Duodenal mucosa (tissue), 2 donors: ENCODE data around the gene SLC34A1.

ENCODE experiments used
- H3K27ac ChIP-seq: one replicate; pipeline ENCODE4 v1.7.0; 2013; ENCODE audit warnings: low read depth, low read length
- H3K27me3 ChIP-seq, 2 donors: one replicate each; pipeline ENCODE4 v1.7.0; 2013; ENCODE audit warnings: low read length in 2 of 2, control low read depth in 1 of 2; ENCODE audit not compliant: insufficient read depth in 2 of 2, control insufficient read depth in 1 of 2
- H3K36me3 ChIP-seq, 2 donors: one replicate each; pipeline ENCODE4 v1.7.0; 2013; ENCODE audit warnings: low read length in 2 of 2, control low read depth in 1 of 2; ENCODE audit not compliant: insufficient read depth in 2 of 2, control insufficient read depth in 1 of 2
- H3K4me1 ChIP-seq, 2 donors: one replicate each; pipeline ENCODE4 v1.7.0; 2013; ENCODE audit warnings: low read length in 2 of 2, control low read depth in 1 of 2; ENCODE audit not compliant: insufficient read depth in 2 of 2, control insufficient read depth in 1 of 2
- H3K4me3 ChIP-seq, 2 donors: one replicate each; pipeline ENCODE4 v1.7.0; 2013; ENCODE audit warnings: low read length in 2 of 2, low read depth in 1 of 2
- H3K9ac ChIP-seq, 2 donors: one replicate each; pipeline ENCODE4 v1.7.0; 2013; ENCODE audit warnings: low read length in 2 of 2, low read depth in 1 of 2
- H3K9me3 ChIP-seq, 2 donors: one replicate each; pipeline ENCODE4 v1.7.0; 2013; ENCODE audit warnings: low read length in 2 of 2, control low read depth in 1 of 2; ENCODE audit not compliant: control insufficient read depth in 1 of 2

SLC34A1 gene

DNA sequence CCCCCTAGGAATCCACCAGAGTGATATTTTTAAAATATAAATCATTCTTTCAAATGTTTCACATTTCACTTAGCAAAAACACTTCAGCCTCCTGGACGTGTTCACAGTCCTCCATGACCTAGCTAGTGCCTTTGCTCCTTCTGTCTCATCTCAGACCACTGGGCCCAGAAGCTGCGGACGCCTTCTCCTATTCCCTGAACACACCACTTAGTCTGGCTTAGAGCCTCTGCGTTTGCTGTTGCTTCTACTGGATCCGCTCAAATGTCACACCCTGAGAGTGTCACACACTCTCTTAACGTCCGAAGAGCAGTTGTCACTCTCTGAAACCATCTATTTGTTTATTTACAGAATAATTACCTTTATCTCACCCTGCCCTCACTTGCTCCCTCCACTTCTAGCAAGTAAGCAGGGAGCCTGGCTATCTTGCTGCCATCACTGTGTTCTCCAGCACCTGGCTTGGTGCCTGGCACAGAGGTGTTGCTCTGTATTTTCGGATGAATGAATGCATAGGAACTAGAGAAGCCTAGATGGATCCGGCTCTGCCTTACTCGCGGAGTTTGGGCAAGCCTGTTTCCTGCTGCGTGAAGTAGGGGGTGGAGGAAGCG lies 41.1 kb downstream of the SLC34A1 start:
- H3K9ac ChIP-seq: peak overlapping the region; percentile 74 to 87
- peak overlapping the region; percentile 57 to 70 for H3K4me3 ChIP-seq
- H3K4me1 ChIP-seq: peaks cover 35 to 37% of the 10 kb centered on the region in 2 donors
- H3K27me3 ChIP-seq: no peaks in the 10 kb centered on the region
- no peaks in the 10 kb centered on the region for H3K9me3 ChIP-seq
- H3K36me3 ChIP-seq: peaks cover 0 to 4% of the 10 kb centered on the region in 2 donors
- peak overlapping the region; percentile 99 for H3K27ac ChIP-seq

DNA sequence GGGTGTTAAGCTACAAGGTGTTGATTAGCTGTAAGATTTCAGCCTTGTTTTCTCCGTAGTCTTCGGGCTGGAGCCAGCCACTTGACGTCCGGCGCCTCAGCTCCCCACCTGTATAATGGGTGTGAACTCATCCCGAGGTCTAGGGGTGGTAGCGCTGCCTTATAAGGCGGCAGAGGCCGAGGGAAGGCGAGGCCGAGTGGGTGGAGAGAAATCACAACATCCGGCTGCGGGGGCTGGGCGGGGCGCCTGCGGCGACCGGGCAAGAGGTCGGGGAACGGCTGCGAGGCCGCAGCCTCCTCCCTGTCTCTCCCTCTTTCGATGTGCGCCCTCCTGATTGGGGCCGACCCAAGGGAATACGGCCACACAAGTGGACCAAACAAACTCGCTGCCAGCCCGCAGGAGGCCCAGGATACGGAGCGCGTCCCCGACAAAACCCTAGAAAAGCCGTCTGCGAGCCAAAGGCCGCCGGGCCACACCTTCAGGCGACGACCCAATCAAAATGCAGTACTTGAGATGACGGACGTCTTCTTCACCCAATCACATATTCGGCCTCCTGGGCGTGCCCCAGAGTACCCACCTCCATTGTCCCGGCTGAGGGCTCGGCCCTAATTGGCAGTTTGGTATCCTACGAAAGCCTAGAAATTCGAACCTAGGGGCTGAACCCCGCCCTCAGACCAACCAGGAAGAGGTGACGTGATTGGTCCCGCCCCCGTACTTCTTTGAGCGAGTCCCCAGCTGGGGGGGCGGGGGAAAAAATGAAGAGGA lies 41.7 kb downstream of the SLC34A1 start:
- H3K9me3 ChIP-seq: no peaks in the 10 kb centered on the region
- H3K27me3 ChIP-seq: no peaks in the 10 kb centered on the region
- peak overlapping the region; percentile 57 to 70 for H3K4me3 ChIP-seq
- peak overlapping the region; percentile 99 for H3K27ac ChIP-seq
- peaks cover 38 to 42% of the 10 kb centered on the region in 2 donors for H3K4me1 ChIP-seq
- peaks cover 2 to 11% of the 10 kb centered on the region in 2 donors for H3K36me3 ChIP-seq
- peak overlapping the region; percentile 74 to 87 for H3K9ac ChIP-seq

DNA sequence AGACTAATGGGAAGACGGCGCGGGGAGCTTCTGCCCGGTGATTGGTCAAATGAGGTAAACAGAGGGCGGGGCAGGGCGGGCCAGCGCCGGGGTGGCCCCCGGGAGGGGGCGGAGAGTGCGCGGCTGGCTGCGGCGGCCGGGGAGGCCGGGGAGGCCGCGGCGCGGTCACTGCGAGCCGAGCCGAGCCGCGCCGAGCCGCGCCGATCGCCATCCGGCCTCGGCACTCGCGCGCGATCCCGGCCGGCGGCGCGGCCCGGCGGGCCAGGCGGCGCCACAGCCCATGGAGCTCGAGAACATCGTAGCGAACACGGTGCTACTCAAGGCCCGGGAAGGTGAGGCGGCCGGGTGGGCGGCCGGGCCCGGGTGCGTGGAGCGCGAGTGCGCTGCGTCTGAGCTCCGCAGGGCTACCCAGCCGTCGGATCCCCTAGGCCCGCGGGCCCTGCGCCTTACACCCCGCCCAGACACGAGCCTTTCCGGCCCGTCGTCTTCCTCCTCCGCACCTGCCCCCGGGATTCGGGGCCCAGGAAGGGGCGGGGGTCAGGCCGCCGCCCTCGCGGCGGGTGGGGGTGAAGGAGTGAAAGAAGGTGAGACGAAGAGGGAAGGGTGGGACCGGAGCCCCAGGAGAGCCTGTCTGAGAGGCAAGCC lies 42.5 kb downstream of the SLC34A1 start, which contains the start of gene GRK6:
TSS of gene GRK6 (plus strand) at position 111 of the 645 bp plus-strand sequence. CDS start at position 281, 170 bp downstream.
- H3K4me1 ChIP-seq: peaks cover 42 to 49% of the 10 kb centered on the region in 2 donors
- peak within 1 kb of the TSS; percentile 85 to 91 for H3K9ac ChIP-seq
- no peaks in the 10 kb centered on the region for H3K27me3 ChIP-seq
- peaks cover 4 to 12% of the 10 kb centered on the region in 2 donors for H3K36me3 ChIP-seq
- peak within 1 kb of the TSS; percentile 81 to 83 for H3K4me3 ChIP-seq
- no peaks in the 10 kb centered on the region for H3K9me3 ChIP-seq
- peak within 1 kb of the TSS; percentile 99 for H3K27ac ChIP-seq

DNA sequence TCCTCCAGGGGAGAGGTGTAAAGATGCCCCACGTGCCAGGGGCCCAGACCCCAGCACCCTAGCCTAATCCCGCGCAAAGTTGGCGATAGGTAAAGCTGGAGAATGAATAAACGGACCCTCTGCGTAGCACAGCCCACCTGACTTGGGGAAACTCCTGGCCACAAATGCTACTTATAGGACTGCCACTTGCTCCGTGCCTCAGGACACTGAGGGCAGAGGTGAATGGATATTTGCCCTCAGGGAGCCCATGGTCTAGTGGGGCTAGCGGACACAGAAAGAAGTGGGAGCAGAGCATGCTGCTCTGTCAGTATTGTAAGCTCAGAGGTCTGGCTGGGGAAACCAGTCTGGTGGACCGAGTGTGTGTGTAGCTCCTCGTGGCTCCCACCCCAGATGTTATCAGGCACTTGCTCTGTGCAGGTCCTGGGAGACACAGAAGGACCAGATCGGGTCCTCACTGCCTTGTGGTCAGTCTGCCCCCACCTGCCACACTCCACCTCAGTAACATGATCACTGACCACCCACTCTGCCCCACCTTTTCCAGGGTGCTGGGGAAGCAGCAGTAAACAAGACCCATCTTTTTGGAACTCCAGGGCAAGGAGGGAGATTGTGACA lies 43.1 kb downstream of the SLC34A1 start:
- H3K4me3 ChIP-seq: peak overlapping the region; percentile 81 to 83
- H3K9me3 ChIP-seq: no peaks in the 10 kb centered on the region
- H3K27me3 ChIP-seq: no peaks in the 10 kb centered on the region
- H3K27ac ChIP-seq: peak overlapping the region; percentile 87
- peaks cover 10 to 18% of the 10 kb centered on the region in 2 donors for H3K36me3 ChIP-seq
- H3K9ac ChIP-seq: peak overlapping the region; percentile 85 to 91
- H3K4me1 ChIP-seq: peaks cover 42 to 55% of the 10 kb centered on the region in 2 donors

DNA sequence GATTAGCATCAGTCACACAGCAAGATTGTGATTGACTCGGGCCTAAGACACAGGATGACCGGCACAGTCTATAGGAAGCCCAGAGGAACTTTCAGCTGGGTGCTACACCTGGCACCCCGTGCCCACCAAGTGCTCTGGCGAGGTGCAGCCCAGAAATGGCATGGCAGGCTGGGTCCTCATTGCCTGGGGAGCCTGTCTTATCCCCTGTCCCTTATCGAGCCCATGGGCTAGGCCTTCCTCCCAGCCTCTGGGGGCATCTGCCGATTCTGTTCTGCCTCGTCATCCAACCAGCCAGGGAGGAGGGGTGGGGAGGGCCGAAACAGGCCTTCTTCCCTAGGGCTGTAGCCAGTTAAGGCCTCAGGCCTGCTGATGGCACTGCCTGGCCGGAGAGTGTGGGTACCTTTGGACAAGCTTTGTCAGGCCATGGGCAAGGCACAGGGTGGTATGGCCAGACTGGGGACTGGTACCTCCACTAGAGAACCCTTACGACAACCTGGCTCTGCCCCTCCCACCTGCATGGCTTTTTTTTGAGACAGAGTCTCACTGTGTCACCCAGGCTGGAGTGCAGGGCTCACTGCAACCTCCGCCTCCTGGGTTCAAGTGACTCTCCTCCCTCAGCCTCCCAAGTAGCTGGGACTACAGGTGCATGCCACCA lies 43.8 kb downstream of the SLC34A1 start:
- no peaks in the 10 kb centered on the region for H3K9me3 ChIP-seq
- H3K9ac ChIP-seq: peak overlapping the region; percentile 85 to 91
- H3K27me3 ChIP-seq: no peaks in the 10 kb centered on the region
- H3K4me1 ChIP-seq: peaks cover 42 to 62% of the 10 kb centered on the region in 2 donors
- H3K27ac ChIP-seq: peak overlapping the region; percentile 35
- H3K36me3 ChIP-seq: peaks cover 17 to 26% of the 10 kb centered on the region in 2 donors
- H3K4me3 ChIP-seq: peak overlapping the region; percentile 81 to 83

DNA sequence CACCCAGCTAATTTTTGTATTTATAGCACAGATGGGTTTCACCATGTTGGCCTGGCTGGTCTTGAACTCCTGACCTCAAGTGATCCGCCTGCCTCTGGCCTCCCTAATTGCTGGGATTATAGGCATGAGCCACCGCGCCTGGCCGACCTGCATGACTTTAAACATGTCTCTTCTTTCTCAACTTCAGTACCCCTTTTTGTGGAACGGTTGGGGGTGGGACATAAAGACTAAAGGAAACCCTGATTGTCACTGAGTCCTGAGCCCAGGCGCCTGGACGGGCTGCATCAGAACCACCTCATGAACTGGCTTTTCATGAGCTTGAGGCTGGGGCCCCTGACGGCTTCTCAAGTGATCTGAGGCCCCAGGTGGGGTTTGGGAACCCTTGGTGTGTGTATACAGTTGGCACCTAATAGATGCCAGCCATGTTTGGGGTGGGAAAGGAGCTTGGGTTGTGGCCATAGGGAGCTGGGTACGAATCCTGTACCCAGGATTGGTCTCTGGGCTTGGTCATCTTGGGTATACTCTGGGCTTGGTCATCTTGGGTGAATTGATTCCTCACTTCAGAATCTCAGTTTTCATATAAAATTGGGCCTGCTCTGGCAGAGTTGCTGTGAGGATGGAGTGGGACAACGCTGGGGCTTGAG lies 44.5 kb downstream of the SLC34A1 start:
- Histone ChIP-seq H3K27ac (peak overlapping the region; percentile 59), H3K4me1 (peaks cover 42 to 66% of the 10 kb centered on the region in 2 donors), H3K36me3 (peaks cover 23 to 32% of the 10 kb centered on the region in 2 donors), H3K9me3 (no peaks in the 10 kb centered on the region), H3K9ac (peak overlapping the region in 1 of 2 donors; percentile 85), H3K4me3 (peak overlapping the region; percentile 81 to 83), H3K27me3 (no peaks in the 10 kb centered on the region)

DNA sequence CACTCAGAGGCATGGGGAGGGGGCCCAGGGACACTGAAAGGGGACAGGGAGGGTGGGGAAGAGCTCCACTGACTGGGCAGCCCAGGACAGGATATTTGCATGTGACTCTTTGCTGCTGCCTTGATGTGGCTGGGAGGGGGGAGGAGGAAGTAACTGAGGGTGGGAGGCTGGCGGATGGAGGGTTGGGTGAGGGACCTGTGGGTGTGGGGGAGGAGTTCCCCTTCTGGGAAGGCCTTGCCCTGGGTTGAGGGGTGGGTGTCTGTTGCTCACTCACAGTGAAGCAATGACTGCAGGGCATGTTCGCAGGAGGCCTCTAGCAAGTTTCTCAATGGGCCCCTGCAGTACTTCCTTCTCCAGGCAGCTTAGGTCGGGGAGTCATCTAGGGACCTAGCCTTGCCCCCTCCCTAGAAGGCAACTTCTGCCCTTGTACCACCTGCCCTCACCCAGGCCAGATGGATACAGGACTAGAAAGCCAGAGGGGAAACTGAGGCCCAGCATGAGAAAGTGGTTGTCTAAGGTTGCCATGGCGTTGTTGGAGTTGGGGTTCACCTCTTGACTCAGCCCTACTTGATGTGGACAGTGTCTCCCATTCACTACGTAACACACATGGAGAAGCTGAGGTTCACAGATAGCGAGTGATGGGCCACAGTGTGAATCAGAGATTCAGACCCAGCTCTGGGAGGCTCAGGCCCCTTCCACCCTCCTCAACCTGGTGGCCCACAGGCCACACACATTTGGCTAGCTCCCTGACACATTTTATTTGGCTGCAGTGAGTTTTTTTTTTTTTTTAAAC lies 45.2 kb downstream of the SLC34A1 start:
- Histone ChIP-seq H3K27me3 (no peaks in the 10 kb centered on the region), H3K4me3 (peak overlapping the region; percentile 7 to 28), H3K9me3 (no peaks in the 10 kb centered on the region), H3K9ac (peak overlapping the region in 1 of 2 donors; percentile 43), H3K27ac (peak overlapping the region; percentile 59), H3K36me3 (peaks cover 31 to 39% of the 10 kb centered on the region in 2 donors), H3K4me1 (peaks cover 42 to 66% of the 10 kb centered on the region in 2 donors)

DNA sequence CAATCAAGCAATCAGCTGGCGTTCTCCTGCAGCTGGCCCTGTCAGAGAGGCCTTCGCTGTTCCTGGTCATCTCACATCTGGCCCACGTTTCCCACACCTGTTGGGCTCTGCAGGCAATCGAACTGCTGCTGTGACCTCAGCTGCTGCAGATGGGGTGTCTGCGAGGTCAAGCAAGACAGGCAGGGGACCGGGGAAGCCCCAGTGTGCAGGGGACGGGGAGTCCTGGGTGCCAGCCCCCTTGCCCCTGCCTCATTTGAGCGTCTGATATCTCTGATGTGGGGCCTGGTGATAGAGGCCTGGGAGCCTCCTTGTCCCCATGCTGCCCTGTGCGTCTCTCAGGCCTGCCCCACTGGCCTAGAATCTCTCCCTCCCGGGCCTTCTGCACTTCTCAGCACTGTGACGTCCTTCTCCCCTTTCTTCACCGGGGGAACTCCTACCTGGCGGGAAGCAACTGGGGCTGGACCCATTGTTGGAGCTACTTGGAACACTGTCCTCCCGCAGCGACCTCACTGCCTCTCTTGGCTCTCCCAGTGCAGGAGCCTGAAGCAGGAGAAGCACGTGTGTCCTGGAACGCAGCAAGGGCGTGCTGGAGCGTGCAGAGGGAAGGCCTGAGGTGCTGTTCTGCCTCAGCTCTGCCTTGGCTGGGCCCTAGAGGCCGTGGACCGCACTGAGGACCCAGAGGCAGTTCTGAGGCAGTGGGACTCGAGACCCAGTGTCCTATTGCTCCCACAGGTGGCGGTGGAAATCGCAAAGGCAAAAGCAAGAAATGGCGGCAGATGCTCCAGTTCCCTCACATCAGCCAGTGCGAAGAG lies 46.1 kb downstream of the SLC34A1 start:
- Histone ChIP-seq H3K4me1 (peaks cover 38 to 62% of the 10 kb centered on the region in 2 donors), H3K36me3 (peaks cover 38 to 48% of the 10 kb centered on the region in 2 donors), H3K27ac (no peak overlapping the region)

More for the DNA sequence above, 46.1 kb downstream of the SLC34A1 start:
- no peaks in the 10 kb centered on the region for H3K9me3 ChIP-seq
- H3K27me3 ChIP-seq: no peaks in the 10 kb centered on the region
- peak overlapping the region in 1 of 2 donors; percentile 18 for H3K9ac ChIP-seq
- H3K4me3 ChIP-seq: peak overlapping the region; percentile 13 to 28
